HL-60 (cell line): Measurements from ENCODE around the gene MAP4K4.

ENCODE experiments used
- DNase-seq, 2 experiments: peaks; one replicate each; pipeline ENCODE4 v3.0.0-alpha.2; 2010 to 2020; ENCODE audit warnings: low read depth in 1 of 2, low spot score in 1 of 2
- H3K27ac ChIP-seq: fragments of 250-450 bp; sonication (Bioruptor Pico); replicated peaks from 2 replicates; pipeline ENCODE4 v1.5.1; 2020; ENCODE audit warnings: mild to moderate bottlenecking, moderate library complexity
- H3K27me3 ChIP-seq: fragments of 250-450 bp; sonication (Bioruptor Pico); 2 replicates; pipeline ENCODE4 v1.5.1; 2021; ENCODE audit warnings: mild to moderate bottlenecking, moderate library complexity; ENCODE audit not compliant: insufficient read depth, poor library complexity, severe bottlenecking
- H3K4me3 ChIP-seq: replicated peaks from 2 replicates; pipeline ENCODE4 v1.5.1; 2011; ENCODE audit warnings: mild to moderate bottlenecking, control low read depth, low read length; ENCODE audit not compliant: insufficient read depth
- GABPA ChIP-seq: IDR thresholded peaks from 2 replicates; pipeline ENCODE4 v1.6.1; 2012; ENCODE audit warnings: low read depth
- POLR2AphosphoS5 ChIP-seq: IDR thresholded peaks from 2 replicates; pipeline ENCODE4 v1.6.1; 2012; ENCODE audit warnings: low read depth
- SPI1 ChIP-seq: IDR thresholded peaks from 2 replicates; pipeline ENCODE4 v1.6.1; 2012; ENCODE audit warnings: low read depth, mild to moderate bottlenecking, borderline replicate concordance
- TF ChIP-seq, protein P1 (sequence below): IDR thresholded peaks from one replicate; pipeline ENCODE4 v1.5.1; 2011; ENCODE audit warnings: low read length, control low read depth, inconsistent platforms; ENCODE audit not compliant: insufficient read depth
- TF ChIP-seq, protein P2 (sequence below): IDR thresholded peaks from 2 replicates; pipeline ENCODE4 v1.6.1; 2012; ENCODE audit warnings: low read depth; ENCODE audit not compliant: insufficient replicate concordance

The MAP4K4 gene

DNA sequence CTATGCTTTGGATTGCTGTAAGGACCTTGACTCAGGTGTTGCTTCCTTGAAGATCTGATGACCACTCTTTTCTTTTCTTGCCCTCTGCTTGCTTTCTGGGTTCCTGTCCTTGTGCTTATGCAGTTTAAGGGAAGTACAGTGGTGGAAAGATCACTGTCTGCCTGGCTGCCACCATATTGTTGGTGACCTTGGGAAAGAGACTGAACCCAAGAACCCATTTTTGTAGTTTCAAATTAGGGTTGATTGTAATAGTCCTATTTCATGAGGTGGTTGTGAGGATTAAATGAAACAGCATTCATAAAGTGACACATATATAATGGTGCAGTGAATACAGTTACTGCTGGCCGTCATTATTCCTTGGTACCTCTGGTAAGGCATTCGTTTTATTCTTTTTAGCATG lies 41.1 kb downstream of the MAP4K4 start:
- Histone ChIP-seq H3K27ac (no peak overlapping the region), H3K4me3 (no peak overlapping the region), H3K27me3 (no peaks in the 10 kb centered on the region)
- no peak for DNase-seq
- TF ChIP-seq POLR2AphosphoS5 (no peak), SPI1 (no peak), GABPA (no peak)
- TF ChIP-seq, protein P1, sequence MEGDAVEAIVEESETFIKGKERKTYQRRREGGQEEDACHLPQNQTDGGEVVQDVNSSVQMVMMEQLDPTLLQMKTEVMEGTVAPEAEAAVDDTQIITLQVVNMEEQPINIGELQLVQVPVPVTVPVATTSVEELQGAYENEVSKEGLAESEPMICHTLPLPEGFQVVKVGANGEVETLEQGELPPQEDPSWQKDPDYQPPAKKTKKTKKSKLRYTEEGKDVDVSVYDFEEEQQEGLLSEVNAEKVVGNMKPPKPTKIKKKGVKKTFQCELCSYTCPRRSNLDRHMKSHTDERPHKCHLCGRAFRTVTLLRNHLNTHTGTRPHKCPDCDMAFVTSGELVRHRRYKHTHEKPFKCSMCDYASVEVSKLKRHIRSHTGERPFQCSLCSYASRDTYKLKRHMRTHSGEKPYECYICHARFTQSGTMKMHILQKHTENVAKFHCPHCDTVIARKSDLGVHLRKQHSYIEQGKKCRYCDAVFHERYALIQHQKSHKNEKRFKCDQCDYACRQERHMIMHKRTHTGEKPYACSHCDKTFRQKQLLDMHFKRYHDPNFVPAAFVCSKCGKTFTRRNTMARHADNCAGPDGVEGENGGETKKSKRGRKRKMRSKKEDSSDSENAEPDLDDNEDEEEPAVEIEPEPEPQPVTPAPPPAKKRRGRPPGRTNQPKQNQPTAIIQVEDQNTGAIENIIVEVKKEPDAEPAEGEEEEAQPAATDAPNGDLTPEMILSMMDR: no peak
- TF ChIP-seq, protein P2, sequence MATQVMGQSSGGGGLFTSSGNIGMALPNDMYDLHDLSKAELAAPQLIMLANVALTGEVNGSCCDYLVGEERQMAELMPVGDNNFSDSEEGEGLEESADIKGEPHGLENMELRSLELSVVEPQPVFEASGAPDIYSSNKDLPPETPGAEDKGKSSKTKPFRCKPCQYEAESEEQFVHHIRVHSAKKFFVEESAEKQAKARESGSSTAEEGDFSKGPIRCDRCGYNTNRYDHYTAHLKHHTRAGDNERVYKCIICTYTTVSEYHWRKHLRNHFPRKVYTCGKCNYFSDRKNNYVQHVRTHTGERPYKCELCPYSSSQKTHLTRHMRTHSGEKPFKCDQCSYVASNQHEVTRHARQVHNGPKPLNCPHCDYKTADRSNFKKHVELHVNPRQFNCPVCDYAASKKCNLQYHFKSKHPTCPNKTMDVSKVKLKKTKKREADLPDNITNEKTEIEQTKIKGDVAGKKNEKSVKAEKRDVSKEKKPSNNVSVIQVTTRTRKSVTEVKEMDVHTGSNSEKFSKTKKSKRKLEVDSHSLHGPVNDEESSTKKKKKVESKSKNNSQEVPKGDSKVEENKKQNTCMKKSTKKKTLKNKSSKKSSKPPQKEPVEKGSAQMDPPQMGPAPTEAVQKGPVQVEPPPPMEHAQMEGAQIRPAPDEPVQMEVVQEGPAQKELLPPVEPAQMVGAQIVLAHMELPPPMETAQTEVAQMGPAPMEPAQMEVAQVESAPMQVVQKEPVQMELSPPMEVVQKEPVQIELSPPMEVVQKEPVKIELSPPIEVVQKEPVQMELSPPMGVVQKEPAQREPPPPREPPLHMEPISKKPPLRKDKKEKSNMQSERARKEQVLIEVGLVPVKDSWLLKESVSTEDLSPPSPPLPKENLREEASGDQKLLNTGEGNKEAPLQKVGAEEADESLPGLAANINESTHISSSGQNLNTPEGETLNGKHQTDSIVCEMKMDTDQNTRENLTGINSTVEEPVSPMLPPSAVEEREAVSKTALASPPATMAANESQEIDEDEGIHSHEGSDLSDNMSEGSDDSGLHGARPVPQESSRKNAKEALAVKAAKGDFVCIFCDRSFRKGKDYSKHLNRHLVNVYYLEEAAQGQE: no peak

DNA sequence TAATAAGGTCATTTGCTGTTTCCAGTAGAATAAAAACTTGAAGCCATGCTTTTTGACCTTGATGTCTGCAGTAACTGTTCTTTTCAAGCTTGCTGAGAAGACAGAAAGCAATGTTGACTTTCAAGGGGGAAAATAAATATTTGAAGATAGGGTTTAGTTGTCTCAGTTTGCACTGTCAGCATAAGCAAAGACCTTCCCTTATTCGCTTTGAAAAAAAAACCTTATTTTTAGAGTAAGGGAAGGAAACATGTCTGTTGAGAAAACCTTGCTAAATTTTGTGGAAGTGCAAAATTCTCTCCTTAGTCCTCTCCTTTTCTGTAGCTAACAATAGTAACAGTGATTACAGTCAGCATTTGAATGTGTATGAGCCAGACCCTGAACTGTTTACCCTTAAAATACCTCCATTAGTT lies 43.1 kb downstream of the MAP4K4 start:
- Histone ChIP-seq H3K27ac (peak overlapping the region; percentile 8), H3K27me3 (no peaks in the 10 kb centered on the region), H3K4me3 (no peak overlapping the region)
- TF ChIP-seq, protein P1: no peak
- TF ChIP-seq SPI1: peak; percentile 47; the same call in 1 of the 2 replicates
- no peak for TF ChIP-seq POLR2AphosphoS5
- no peak for TF ChIP-seq GABPA
- TF ChIP-seq, protein P2: no peak
- DNase-seq: no peak

DNA sequence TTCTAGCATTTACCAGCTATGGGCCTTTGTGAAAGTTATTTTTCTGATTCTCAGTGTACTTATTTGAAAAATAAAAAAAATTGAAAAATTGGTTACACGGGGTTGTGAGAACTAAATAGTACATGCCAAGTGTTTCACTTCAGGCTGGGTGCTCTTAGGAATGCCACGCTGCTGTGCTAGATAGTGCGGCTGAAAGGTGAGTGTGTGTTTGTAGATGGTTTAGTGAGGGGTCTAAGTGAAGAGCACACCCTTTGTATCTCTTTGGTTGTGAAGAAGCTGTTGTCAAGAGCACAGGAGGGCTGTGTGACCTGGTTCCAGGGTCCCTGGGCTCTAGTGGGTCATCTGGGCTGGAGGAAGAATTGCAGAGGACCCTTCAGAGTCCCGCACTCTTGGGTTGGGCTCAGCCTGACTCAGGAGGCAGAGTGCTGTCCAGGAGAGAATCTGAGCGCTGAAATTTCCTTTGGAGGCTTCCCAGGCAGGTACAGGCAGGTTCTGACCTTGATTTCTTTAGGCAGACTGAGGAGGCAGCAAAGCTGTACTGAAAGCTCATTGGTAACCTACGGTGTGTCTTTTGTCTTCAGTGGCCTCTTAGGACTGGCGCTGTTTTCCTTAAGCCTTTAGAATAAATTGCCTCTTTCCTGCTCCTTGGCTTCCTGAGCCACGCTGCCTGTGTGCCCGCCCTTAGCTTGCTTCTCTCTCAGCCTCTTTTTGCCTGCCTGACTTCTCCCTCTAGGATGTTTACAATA lies 44.4 kb downstream of the MAP4K4 start:
- Histone ChIP-seq H3K27ac (no peak overlapping the region), H3K4me3 (no peak overlapping the region), H3K27me3 (no peaks in the 10 kb centered on the region)
- DNase-seq: no peak
- TF ChIP-seq, protein P1: no peak
- no peak for TF ChIP-seq POLR2AphosphoS5
- TF ChIP-seq, protein P2: no peak
- TF ChIP-seq GABPA: no peak
- no peak for TF ChIP-seq SPI1
